ENCODE measurements around the gene HEATR5A.

DNA sequence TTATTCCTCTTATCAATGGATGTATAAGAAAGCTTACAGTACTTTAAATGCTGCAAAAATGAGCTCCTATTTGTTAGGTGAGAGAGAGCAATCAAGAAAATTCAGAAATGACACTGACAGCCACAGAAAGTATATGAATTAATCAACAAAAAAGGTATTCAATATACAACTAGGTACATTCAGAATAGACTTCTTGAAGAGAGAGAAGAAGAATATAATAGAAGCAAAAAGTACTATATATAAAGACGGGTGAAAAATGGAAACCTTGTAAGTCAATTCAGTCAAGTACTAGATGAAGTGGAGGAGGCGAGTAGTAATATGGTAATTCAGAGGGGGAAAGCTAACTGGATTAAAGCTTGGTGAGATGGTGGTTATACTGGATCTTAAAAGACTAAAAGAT lies 74.3 kb downstream of the HEATR5A start:
- TF ChIP-seq ATOH8 (CRISPR knock-in tag; IDR thresholded peaks at IDR 0.05; ENCODE audit: low read depth), result no peak
- TF ChIP-seq EP300 (IDR thresholded peaks at IDR 0.05), result no peak
- TF ChIP-seq RAD21 (conservative IDR thresholded peaks at IDR 0.05 in 1 of 2, IDR thresholded peaks at IDR 0.05 in 1 of 2), result no peak
- no peak for TF ChIP-seq CTCF (IDR thresholded peaks at IDR 0.05)
- TF ChIP-seq ELK1 (IDR thresholded peaks at IDR 0.05; ENCODE audit: low read depth, low read length), result no peak
